DOHH2 (cell line): ENCODE data around the gene SPARC.

Experiments
- EZH2phosphoT487 ChIP-seq: fragments of 200-600 bp; sonication (generic); IDR thresholded peaks from 2 replicates; pipeline ENCODE4 v1.6.1; 2017; ENCODE audit warnings: borderline replicate concordance, mild to moderate bottlenecking, antibody characterized with exemption, low read length, moderate library complexity, mixed read lengths
- TF ChIP-seq, protein P1 (sequence below): fragments of 200-600 bp; sonication (generic); IDR thresholded peaks from one replicate; pipeline ENCODE4 v1.5.1; 2014; ENCODE audit warnings: antibody characterized with exemption, mild to moderate bottlenecking, low read depth, low read length; ENCODE audit not compliant: poor library complexity, severe bottlenecking

GRCh38 chr5:151699071-151699901 is 12.6 kb upstream of the SPARC start:
- TF ChIP-seq EZH2phosphoT487 = no peak
- TF ChIP-seq, protein P1, sequence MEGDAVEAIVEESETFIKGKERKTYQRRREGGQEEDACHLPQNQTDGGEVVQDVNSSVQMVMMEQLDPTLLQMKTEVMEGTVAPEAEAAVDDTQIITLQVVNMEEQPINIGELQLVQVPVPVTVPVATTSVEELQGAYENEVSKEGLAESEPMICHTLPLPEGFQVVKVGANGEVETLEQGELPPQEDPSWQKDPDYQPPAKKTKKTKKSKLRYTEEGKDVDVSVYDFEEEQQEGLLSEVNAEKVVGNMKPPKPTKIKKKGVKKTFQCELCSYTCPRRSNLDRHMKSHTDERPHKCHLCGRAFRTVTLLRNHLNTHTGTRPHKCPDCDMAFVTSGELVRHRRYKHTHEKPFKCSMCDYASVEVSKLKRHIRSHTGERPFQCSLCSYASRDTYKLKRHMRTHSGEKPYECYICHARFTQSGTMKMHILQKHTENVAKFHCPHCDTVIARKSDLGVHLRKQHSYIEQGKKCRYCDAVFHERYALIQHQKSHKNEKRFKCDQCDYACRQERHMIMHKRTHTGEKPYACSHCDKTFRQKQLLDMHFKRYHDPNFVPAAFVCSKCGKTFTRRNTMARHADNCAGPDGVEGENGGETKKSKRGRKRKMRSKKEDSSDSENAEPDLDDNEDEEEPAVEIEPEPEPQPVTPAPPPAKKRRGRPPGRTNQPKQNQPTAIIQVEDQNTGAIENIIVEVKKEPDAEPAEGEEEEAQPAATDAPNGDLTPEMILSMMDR = no peak
